SK-N-SH (cell line): ENCODE measurements around the gene CYBRD1. TPM values are rescaled to one million over a fixed set of nuclear protein-coding genes. Genes with fewer than 3 reads are reported as not detected.
A peak's percentile ranks its signal among the peaks of the same experiment; 100 is the strongest.

Experiments used
- CTCF ChIA-PET: fragments of 300-600, 350-600 bp; formaldehyde crosslinking; extraction: SDS; loops from one replicate; lab custom pipeline; 2021; lab: Yijun Ruan, JAX
- POLR2A ChIA-PET: fragments of 350-600 bp; sonication (Branson Sonifier 250); formaldehyde crosslinking; extraction: SDS; loops from one replicate; lab custom pipeline; 2020; ENCODE audit warnings: antibody characterized with exemption, inconsistent platforms; lab: Yijun Ruan, JAX
- DNase-seq: peaks from one replicate; pipeline ENCODE4 v3.0.0; 2012
- H2AFZ ChIP-seq: fragments of 200-600 bp; sonication (generic); 2 replicates; pipeline ENCODE4 v1.8.1; 2016; ENCODE audit warnings: antibody characterized with exemption, mild to moderate bottlenecking, low read depth
- H3F3A ChIP-seq: fragments of 200-600 bp; sonication (generic); replicated peaks from 2 replicates; pipeline ENCODE3; 2016; ENCODE audit warnings: antibody characterized with exemption, mild to moderate bottlenecking; ENCODE audit not compliant: insufficient read depth
- H3K27ac ChIP-seq, 2 experiments: fragments of 200-500 bp in 1 of 2; fragments of 200-600 bp in 1 of 2; sonication (Bioruptor generic) in 1 of 2; sonication (generic), shearing (Covaris generic) in 1 of 2; 2 replicates each; pipeline versions ENCODE4 v1.5.1 to v1.6.1; 2014 to 2016; ENCODE audit warnings: low read depth in 2 of 2, inconsistent platforms in 1 of 2, low read length in 1 of 2, mild to moderate bottlenecking in 1 of 2, mixed read lengths in 1 of 2
- H3K27me3 ChIP-seq: fragments of 200-600 bp; sonication (generic), shearing (Covaris generic); 2 replicates; pipeline ENCODE4 v1.6.1; 2016; ENCODE audit warnings: mixed run types; ENCODE audit not compliant: insufficient read depth
- H3K36me3 ChIP-seq, 2 experiments: fragments of 200-500 bp in 1 of 2; fragments of 200-600 bp in 1 of 2; sonication (Bioruptor generic) in 1 of 2; sonication (generic) in 1 of 2; replicated peaks in 1 of 2; 2 replicates each; pipeline versions ENCODE3 to v1.5.1; 2014 to 2016; ENCODE audit warnings: low read length in 1 of 2, mild to moderate bottlenecking in 1 of 2; ENCODE audit not compliant: insufficient read depth in 2 of 2, control insufficient read depth in 1 of 2
- H3K4me1 ChIP-seq, 2 experiments: fragments of 200-500 bp in 1 of 2; fragments of 200-600 bp in 1 of 2; sonication (Bioruptor generic) in 1 of 2; sonication (generic), shearing (Covaris generic) in 1 of 2; 2 replicates each; pipeline versions ENCODE4 v1.5.1 to v1.6.1; 2014 to 2016; ENCODE audit warnings: low read depth in 1 of 2, low read length in 1 of 2, mixed run types in 1 of 2; ENCODE audit not compliant: insufficient read depth in 2 of 2, control insufficient read depth in 1 of 2
- H3K4me2 ChIP-seq: fragments of 200-600 bp; sonication (generic), shearing (Covaris generic); 2 replicates; pipeline ENCODE4 v1.6.1; 2017; ENCODE audit warnings: mixed run types
- H3K4me3 ChIP-seq, 2 experiments: fragments of 200-500 bp in 1 of 2; fragments of 200-600 bp in 1 of 2; sonication (Bioruptor generic) in 1 of 2; sonication (generic), shearing (Covaris generic) in 1 of 2; 2 replicates each; pipeline versions ENCODE4 v1.5.1 to v1.8.1; 2014 to 2016; ENCODE audit warnings: low read depth in 2 of 2, inconsistent platforms in 1 of 2, low read length in 1 of 2, mild to moderate bottlenecking in 1 of 2, mixed read lengths in 1 of 2, moderate library complexity in 1 of 2
- H3K79me2 ChIP-seq: fragments of 200-600 bp; sonication (generic); 2 replicates; pipeline ENCODE4 v1.8.1; 2017; ENCODE audit warnings: mild to moderate bottlenecking; ENCODE audit not compliant: insufficient read depth
- H3K9ac ChIP-seq: fragments of 200-600 bp; sonication (generic); 2 replicates; pipeline ENCODE4 v1.6.1; 2017; ENCODE audit warnings: mixed run types
- H3K9me2 ChIP-seq: fragments of 200-600 bp; sonication (generic); 2 replicates; pipeline ENCODE4 v1.6.1; 2017; ENCODE audit warnings: mixed run types
- H3K9me3 ChIP-seq: fragments of 200-600 bp; sonication (generic); 2 replicates; pipeline ENCODE4 v1.6.1; 2017; ENCODE audit warnings: mixed run types, mild to moderate bottlenecking, moderate library complexity
- H4K20me1 ChIP-seq: fragments of 200-600 bp; sonication (generic); 2 replicates; pipeline ENCODE4 v1.6.1; 2017; ENCODE audit warnings: mild to moderate bottlenecking, mixed run types; ENCODE audit not compliant: insufficient read depth
- CHD2 ChIP-seq: fragments of 150-350 bp; IDR thresholded peaks from 2 replicates; pipeline ENCODE4 v1.6.1; 2018; ENCODE audit warnings: low read length; ENCODE audit not compliant: partially characterized antibody
- ELF1 ChIP-seq: IDR thresholded peaks from 2 replicates; pipeline ENCODE4 v1.4.0; 2012
- EP300 ChIP-seq, 2 experiments: IDR thresholded peaks; 2 replicates each; pipeline versions ENCODE4 v1.4.0 to v1.6.1; 2012; ENCODE audit warnings: borderline replicate concordance in 1 of 2, low read depth in 1 of 2, low read length in 1 of 2
- EZH2phosphoT487 ChIP-seq: fragments of 200-600 bp; sonication (generic); IDR thresholded peaks from 2 replicates; pipeline ENCODE4 v1.6.1; 2017; ENCODE audit warnings: low read depth, mixed run types, mild to moderate bottlenecking, antibody characterized with exemption, moderate library complexity, borderline replicate concordance
- FOXJ3 ChIP-seq: sonication (generic); formaldehyde crosslinking; IDR thresholded peaks from 2 replicates; pipeline ENCODE4 v1.5.1; 2020; ENCODE audit warnings: mild to moderate bottlenecking, missing genetic modification reagents
- GABPA ChIP-seq: IDR thresholded peaks from 2 replicates; pipeline ENCODE4 v1.4.0; 2012; ENCODE audit warnings: low read depth, mild to moderate bottlenecking
- GATA2 ChIP-seq: sonication (generic); formaldehyde crosslinking; IDR thresholded peaks from 2 replicates; pipeline ENCODE4 v1.5.0; 2020; ENCODE audit warnings: mild to moderate bottlenecking, missing genetic modification reagents
- JUND ChIP-seq: IDR thresholded peaks from 2 replicates; pipeline ENCODE4 v1.4.0; 2012
- MEF2A ChIP-seq: IDR thresholded peaks from 2 replicates; pipeline ENCODE4 v1.4.0; 2012; ENCODE audit warnings: low read depth, borderline replicate concordance
- MXI1 ChIP-seq: IDR thresholded peaks from 2 replicates; pipeline ENCODE4 v1.6.1; 2012; ENCODE audit warnings: mild to moderate bottlenecking, low read depth, low read length, improper control_type of control experiment
- NFIC ChIP-seq: IDR thresholded peaks from 2 replicates; pipeline ENCODE4 v1.4.0; 2012; ENCODE audit warnings: borderline replicate concordance
- POLR2AphosphoS5 ChIP-seq: IDR thresholded peaks from 2 replicates; pipeline ENCODE4 v1.6.1; 2012; ENCODE audit warnings: low read depth, low read length
- RAD21 ChIP-seq: IDR thresholded peaks from 2 replicates; pipeline ENCODE4 v1.6.1; 2012; ENCODE audit warnings: mild to moderate bottlenecking, low read length
- RCOR1 ChIP-seq: fragments of 150-350 bp; IDR thresholded peaks from 2 replicates; pipeline ENCODE4 v1.6.1; 2017; ENCODE audit warnings: antibody characterized with exemption, low read length
- REST ChIP-seq: IDR thresholded peaks from 2 replicates; pipeline ENCODE4 v1.6.1; 2012; ENCODE audit warnings: mild to moderate bottlenecking, low read depth, low read length, moderate library complexity
- RXRA ChIP-seq: IDR thresholded peaks from 2 replicates; pipeline ENCODE4 v1.4.0; 2012; ENCODE audit warnings: low read depth, mild to moderate bottlenecking, borderline replicate concordance
- SIN3A ChIP-seq: IDR thresholded peaks from 2 replicates; pipeline ENCODE4 v1.6.1; 2012; ENCODE audit warnings: low read depth, mild to moderate bottlenecking, low read length, moderate library complexity, borderline replicate concordance
- SMC3 ChIP-seq: IDR thresholded peaks from 2 replicates; pipeline ENCODE4 v1.6.1; 2012; ENCODE audit warnings: low read depth, low read length, improper control_type of control experiment
- TAF1 ChIP-seq: IDR thresholded peaks from 2 replicates; pipeline ENCODE4 v1.6.1; 2012; ENCODE audit warnings: low read depth, mild to moderate bottlenecking, low read length, moderate library complexity, borderline replicate concordance
- TCF12 ChIP-seq: IDR thresholded peaks from 2 replicates; pipeline ENCODE4 v1.4.0; 2012
- YY1 ChIP-seq: IDR thresholded peaks from 2 replicates; pipeline ENCODE4 v1.4.0; 2012; ENCODE audit warnings: low read depth, mild to moderate bottlenecking
- WGBS: methylation state at CpG from one replicate; pipeline ENCODE4 v1.1.6; 2017; ENCODE audit warnings: low lambda C conversion rate; 5-methylcytosine and 5-hydroxymethylcytosine counted together
- polyA plus RNA-seq, 3 experiments: library from polyadenylated mRNA; depleted of rRNA; stranded (reverse); fragments of >200 nt; gene quantifications; 2 replicates each; pipeline ENCODE4 v1.2.3, GENCODE V29; 2012
- TF ChIP-seq, protein P1 (sequence below): fragments of 150-350 bp; IDR thresholded peaks from 2 replicates; pipeline ENCODE4 v1.6.1; 2017; ENCODE audit warnings: antibody characterized with exemption, low read length, low read depth, borderline replicate concordance
- TF ChIP-seq, protein P2 (sequence below): IDR thresholded peaks from 2 replicates; pipeline ENCODE4 v1.4.0; 2012; ENCODE audit warnings: low read depth
- TF ChIP-seq, protein P3 (sequence below): IDR thresholded peaks from 2 replicates; pipeline ENCODE4 v1.4.0; 2012; ENCODE audit warnings: low read depth, borderline replicate concordance
- TF ChIP-seq, protein P4 (sequence below): fragments of 150-350 bp; IDR thresholded peaks from 2 replicates; pipeline ENCODE4 v1.6.1; 2016; ENCODE audit warnings: mild to moderate bottlenecking, low read depth, low read length
- TF ChIP-seq, protein P5 (sequence below): IDR thresholded peaks from 2 replicates; pipeline ENCODE4 v1.4.0; 2012; ENCODE audit warnings: low read depth, borderline replicate concordance

CYBRD1 gene
- polyA plus RNA-seq, 1 of the 3 experiments (the other 2 are of a cell fraction) = 21.1 TPM

GRCh38 chr2:171478345-171478744 lies 43.9 kb upstream of the CYBRD1 start:
- Histone ChIP-seq H3K4me3 (no peak overlapping the region), H3K36me3 (peaks cover 41 to 53% of the 10 kb centered on the region in 2 experiments), H3K27me3 (no peaks in the 10 kb centered on the region), H3F3A (peaks cover 12% of the 10 kb centered on the region), H3K9ac (no peak overlapping the region), H3K9me2 (no peaks in the 10 kb centered on the region), H3K27ac (peak overlapping the region in 1 of 2 experiments; percentile 35; a peak in 2 of 4 replicates), H4K20me1 (no peaks in the 10 kb centered on the region), H3K4me1 (peaks cover 0 to 14% of the 10 kb centered on the region in 2 experiments; a peak in 2 of 4 replicates), H3K79me2 (no peaks in the 10 kb centered on the region), H2AFZ (no peak overlapping the region), H3K9me3 (no peaks in the 10 kb centered on the region), H3K4me2 (0 out of 2 replicates have a peak overlapping the region, but pooled peaks have one; percentile 25)
- WGBS = 8% methylated on average over 1 of the region's 1 CpG
- DNase-seq = no peak
- POLR2A ChIA-PET = no interaction called here
- CTCF ChIA-PET = interaction anchor here (1.5 kb wide), 1 partner anchor 95 kb away, joined by 3 read pairs; no protein-coding TSS in a partner anchor
- TF ChIP-seq FOXJ3 (CRISPR knock-in tag) (no peak), POLR2AphosphoS5 (no peak), GATA2 (CRISPR knock-in tag) (no peak), GABPA (no peak), TCF12 (peak; percentile 57), MEF2A (no peak), SIN3A (no peak), EZH2phosphoT487 (no peak), RXRA (no peak), TAF1 (no peak), EP300 (IDR thresholded peaks at IDR 0.05; ENCODE audit: borderline replicate concordance in 1 of 2, low read depth in 1 of 2, low read length in 1 of 2) (peak in 1 of 2 experiments; percentile 41; a peak in 1 of 4 replicates), YY1 (no peak), CHD2 (no peak), RCOR1 (no peak), MXI1 (no peak), SMC3 (no peak), RAD21 (no peak), REST (no peak), ELF1 (no peak), JUND (peak; percentile 61), NFIC (peak; percentile 27; the same call in 1 of the 2 replicates)
- TF ChIP-seq, protein P1, sequence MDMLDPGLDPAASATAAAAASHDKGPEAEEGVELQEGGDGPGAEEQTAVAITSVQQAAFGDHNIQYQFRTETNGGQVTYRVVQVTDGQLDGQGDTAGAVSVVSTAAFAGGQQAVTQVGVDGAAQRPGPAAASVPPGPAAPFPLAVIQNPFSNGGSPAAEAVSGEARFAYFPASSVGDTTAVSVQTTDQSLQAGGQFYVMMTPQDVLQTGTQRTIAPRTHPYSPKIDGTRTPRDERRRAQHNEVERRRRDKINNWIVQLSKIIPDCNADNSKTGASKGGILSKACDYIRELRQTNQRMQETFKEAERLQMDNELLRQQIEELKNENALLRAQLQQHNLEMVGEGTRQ = no peak
- TF ChIP-seq, protein P2, sequence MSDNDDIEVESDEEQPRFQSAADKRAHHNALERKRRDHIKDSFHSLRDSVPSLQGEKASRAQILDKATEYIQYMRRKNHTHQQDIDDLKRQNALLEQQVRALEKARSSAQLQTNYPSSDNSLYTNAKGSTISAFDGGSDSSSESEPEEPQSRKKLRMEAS = no peak
- TF ChIP-seq, protein P3, sequence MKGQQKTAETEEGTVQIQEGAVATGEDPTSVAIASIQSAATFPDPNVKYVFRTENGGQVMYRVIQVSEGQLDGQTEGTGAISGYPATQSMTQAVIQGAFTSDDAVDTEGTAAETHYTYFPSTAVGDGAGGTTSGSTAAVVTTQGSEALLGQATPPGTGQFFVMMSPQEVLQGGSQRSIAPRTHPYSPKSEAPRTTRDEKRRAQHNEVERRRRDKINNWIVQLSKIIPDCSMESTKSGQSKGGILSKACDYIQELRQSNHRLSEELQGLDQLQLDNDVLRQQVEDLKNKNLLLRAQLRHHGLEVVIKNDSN = no peak
- TF ChIP-seq, protein P4, sequence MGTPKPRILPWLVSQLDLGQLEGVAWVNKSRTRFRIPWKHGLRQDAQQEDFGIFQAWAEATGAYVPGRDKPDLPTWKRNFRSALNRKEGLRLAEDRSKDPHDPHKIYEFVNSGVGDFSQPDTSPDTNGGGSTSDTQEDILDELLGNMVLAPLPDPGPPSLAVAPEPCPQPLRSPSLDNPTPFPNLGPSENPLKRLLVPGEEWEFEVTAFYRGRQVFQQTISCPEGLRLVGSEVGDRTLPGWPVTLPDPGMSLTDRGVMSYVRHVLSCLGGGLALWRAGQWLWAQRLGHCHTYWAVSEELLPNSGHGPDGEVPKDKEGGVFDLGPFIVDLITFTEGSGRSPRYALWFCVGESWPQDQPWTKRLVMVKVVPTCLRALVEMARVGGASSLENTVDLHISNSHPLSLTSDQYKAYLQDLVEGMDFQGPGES = no peak
- TF ChIP-seq, protein P5, sequence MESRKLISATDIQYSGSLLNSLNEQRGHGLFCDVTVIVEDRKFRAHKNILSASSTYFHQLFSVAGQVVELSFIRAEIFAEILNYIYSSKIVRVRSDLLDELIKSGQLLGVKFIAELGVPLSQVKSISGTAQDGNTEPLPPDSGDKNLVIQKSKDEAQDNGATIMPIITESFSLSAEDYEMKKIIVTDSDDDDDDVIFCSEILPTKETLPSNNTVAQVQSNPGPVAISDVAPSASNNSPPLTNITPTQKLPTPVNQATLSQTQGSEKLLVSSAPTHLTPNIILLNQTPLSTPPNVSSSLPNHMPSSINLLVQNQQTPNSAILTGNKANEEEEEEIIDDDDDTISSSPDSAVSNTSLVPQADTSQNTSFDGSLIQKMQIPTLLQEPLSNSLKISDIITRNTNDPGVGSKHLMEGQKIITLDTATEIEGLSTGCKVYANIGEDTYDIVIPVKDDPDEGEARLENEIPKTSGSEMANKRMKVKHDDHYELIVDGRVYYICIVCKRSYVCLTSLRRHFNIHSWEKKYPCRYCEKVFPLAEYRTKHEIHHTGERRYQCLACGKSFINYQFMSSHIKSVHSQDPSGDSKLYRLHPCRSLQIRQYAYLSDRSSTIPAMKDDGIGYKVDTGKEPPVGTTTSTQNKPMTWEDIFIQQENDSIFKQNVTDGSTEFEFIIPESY = no peak
